ENCODE data around the gene CENPX.

CENPX gene

GRCh38 chr17:82012261-82012639, 10.4 kb downstream of the CENPX start:
- DNase-seq (ENCODE audit: low read depth in 2 of 2), result no peak

GRCh38 chr17:82011617-82012187, 11.0 kb downstream of the CENPX start:
- DNase-seq (ENCODE audit: low read depth in 2 of 2), result no peak

GRCh38 chr17:82010575-82011525, 11.8 kb downstream of the CENPX start:
- no peak for DNase-seq (ENCODE audit: low read depth in 2 of 2)

GRCh38 chr17:82009413-82009812, 13.3 kb downstream of the CENPX start:
- no peak for DNase-seq (ENCODE audit: low read depth in 2 of 2)

- no peak for DNase-seq (ENCODE audit: low read depth in 2 of 2)
These were observed 13.7 kb downstream of the CENPX start for GRCh38 chr17:82008941-82009405.

GRCh38 chr17:82008258-82008940, 14.3 kb downstream of the CENPX start:
- no peak for DNase-seq (ENCODE audit: low read depth in 2 of 2)

GRCh38 chr17:82007495-82008257, 15.0 kb downstream of the CENPX start:
- DNase-seq (ENCODE audit: low read depth in 2 of 2), result no peak

GRCh38 chr17:82007228-82007494, 15.5 kb downstream of the CENPX start:
- DNase-seq (ENCODE audit: low read depth in 2 of 2), result no peak

- no peak for DNase-seq (ENCODE audit: low read depth in 2 of 2)
These were observed 16.0 kb downstream of the CENPX start for GRCh38 chr17:82006468-82007227.

GRCh38 chr17:82005701-82006348, 16.9 kb downstream of the CENPX start:
- no peak for DNase-seq (ENCODE audit: low read depth in 2 of 2)

GRCh38 chr17:82004517-82005455, 17.9 kb downstream of the CENPX start:
- no peak for DNase-seq (ENCODE audit: low read depth in 2 of 2)

- no peak for DNase-seq (ENCODE audit: low read depth in 2 of 2)
These were observed 19.0 kb downstream of the CENPX start for GRCh38 chr17:82003411-82004381.

- no peak for DNase-seq (ENCODE audit: low read depth in 2 of 2)
These were observed 21.1 kb downstream of the CENPX start for GRCh38 chr17:82001571-82002056.

GRCh38 chr17:82000803-82001570, 21.7 kb downstream of the CENPX start:
- DNase-seq (ENCODE audit: low read depth in 2 of 2), result no peak

GRCh38 chr17:81999976-82000802, 22.5 kb downstream of the CENPX start:
- no peak for DNase-seq (ENCODE audit: low read depth in 2 of 2)

GRCh38 chr17:81999587-81999975, 23.1 kb downstream of the CENPX start:
- DNase-seq (ENCODE audit: low read depth in 2 of 2), result no peak

All from stimulated activated CD8-positive, alpha-beta memory T cell treated with anti-CD3 and anti-CD28 coated beads, Interleukin-7, amount 100 ng/mL, for 1 hour (primary cell).